ENCODE data around the gene KCNA10. TPM values are rescaled to one million over a fixed set of nuclear protein-coding genes. Genes with fewer than 3 reads are reported as not detected.
A peak's percentile ranks its signal among the peaks of the same experiment; 100 is the strongest.

Gene KCNA10
- total RNA-seq, 1 donor from 2014 or later = not detected

GRCh38 chr1:110502402-110503151 is 16.4 kb downstream of the KCNA10 start:
- Mint-ChIP-seq H3K36me3 (ENCODE audit: low read depth) (no peaks in the 10 kb centered on the region), H3K4me1 (ENCODE audit: low read depth) (no peaks in the 10 kb centered on the region), H3K27ac (ENCODE audit: unreplicated experiment) (no peak overlapping the region), H3K9me3 (ENCODE audit: low read depth) (no peaks in the 10 kb centered on the region), H3K4me3 (ENCODE audit: unreplicated experiment) (no peak overlapping the region), H3K27me3 (ENCODE audit: low read depth) (peaks cover 36% of the 10 kb centered on the region)
- TF ChIP-seq, protein P1, sequence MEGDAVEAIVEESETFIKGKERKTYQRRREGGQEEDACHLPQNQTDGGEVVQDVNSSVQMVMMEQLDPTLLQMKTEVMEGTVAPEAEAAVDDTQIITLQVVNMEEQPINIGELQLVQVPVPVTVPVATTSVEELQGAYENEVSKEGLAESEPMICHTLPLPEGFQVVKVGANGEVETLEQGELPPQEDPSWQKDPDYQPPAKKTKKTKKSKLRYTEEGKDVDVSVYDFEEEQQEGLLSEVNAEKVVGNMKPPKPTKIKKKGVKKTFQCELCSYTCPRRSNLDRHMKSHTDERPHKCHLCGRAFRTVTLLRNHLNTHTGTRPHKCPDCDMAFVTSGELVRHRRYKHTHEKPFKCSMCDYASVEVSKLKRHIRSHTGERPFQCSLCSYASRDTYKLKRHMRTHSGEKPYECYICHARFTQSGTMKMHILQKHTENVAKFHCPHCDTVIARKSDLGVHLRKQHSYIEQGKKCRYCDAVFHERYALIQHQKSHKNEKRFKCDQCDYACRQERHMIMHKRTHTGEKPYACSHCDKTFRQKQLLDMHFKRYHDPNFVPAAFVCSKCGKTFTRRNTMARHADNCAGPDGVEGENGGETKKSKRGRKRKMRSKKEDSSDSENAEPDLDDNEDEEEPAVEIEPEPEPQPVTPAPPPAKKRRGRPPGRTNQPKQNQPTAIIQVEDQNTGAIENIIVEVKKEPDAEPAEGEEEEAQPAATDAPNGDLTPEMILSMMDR (IDR thresholded peaks at IDR 0.05) = no peak
- DNase-seq (ENCODE audit: low spot score) = no peak

- Mint-ChIP-seq H3K27me3 (ENCODE audit: low read depth) (peaks cover 30% of the 10 kb centered on the region), H3K4me3 (ENCODE audit: unreplicated experiment) (no peak overlapping the region), H3K9me3 (ENCODE audit: low read depth) (no peaks in the 10 kb centered on the region), H3K27ac (ENCODE audit: unreplicated experiment) (no peak overlapping the region), H3K4me1 (ENCODE audit: low read depth) (no peaks in the 10 kb centered on the region), H3K36me3 (ENCODE audit: low read depth) (no peaks in the 10 kb centered on the region)
- TF ChIP-seq, protein P1 (IDR thresholded peaks at IDR 0.05) = no peak
- no peak for DNase-seq (ENCODE audit: low spot score)
These were observed 17.4 kb downstream of the KCNA10 start for GRCh38 chr1:110501488-110502132.

- no peaks in the 10 kb centered on the region for H3K4me1 Mint-ChIP-seq (ENCODE audit: low read depth)
- no peak overlapping the region for H3K27ac Mint-ChIP-seq (ENCODE audit: unreplicated experiment)
- H3K27me3 Mint-ChIP-seq (ENCODE audit: low read depth) = peaks cover 20% of the 10 kb centered on the region
- DNase-seq (ENCODE audit: low spot score) = no peak
- H3K9me3 Mint-ChIP-seq (ENCODE audit: low read depth) = no peaks in the 10 kb centered on the region
- no peak overlapping the region for H3K4me3 Mint-ChIP-seq (ENCODE audit: unreplicated experiment)
- TF ChIP-seq, protein P1 (IDR thresholded peaks at IDR 0.05) = no peak
- no peaks in the 10 kb centered on the region for H3K36me3 Mint-ChIP-seq (ENCODE audit: low read depth)
These were observed 20.7 kb downstream of the KCNA10 start for GRCh38 chr1:110498270-110498669.

- Mint-ChIP-seq H3K9me3 (ENCODE audit: low read depth) (no peaks in the 10 kb centered on the region), H3K4me3 (ENCODE audit: unreplicated experiment) (no peak overlapping the region), H3K36me3 (ENCODE audit: low read depth) (no peaks in the 10 kb centered on the region), H3K27me3 (ENCODE audit: low read depth) (peaks cover 11% of the 10 kb centered on the region), H3K4me1 (ENCODE audit: low read depth) (no peaks in the 10 kb centered on the region), H3K27ac (ENCODE audit: unreplicated experiment) (no peak overlapping the region)
- TF ChIP-seq, protein P1 (IDR thresholded peaks at IDR 0.05) = peak; percentile 92
- DNase-seq (ENCODE audit: low spot score) = no peak
These were observed 22.9 kb downstream of the KCNA10 start for GRCh38 chr1:110495926-110496600.

All from chondrocyte (in vitro differentiated cells).